Activated CD8-positive, alpha-beta memory T cell treated with anti-CD3 and anti-CD28 coated beads for 24 hours (primary cell): ENCODE measurements around the gene ESPL1.
A peak's percentile ranks its signal among the peaks of the same experiment; 100 is the strongest.
"Not testable (repeated sequence)": the region's sequence is repeated elsewhere in the genome, so short reads cannot be mapped to it uniquely, and the experiment has no call there.

Source experiments
- DNase-seq: peaks from one replicate; pipeline ENCODE4 v3.0.0-alpha.2; 2020

Gene ESPL1

DNA sequence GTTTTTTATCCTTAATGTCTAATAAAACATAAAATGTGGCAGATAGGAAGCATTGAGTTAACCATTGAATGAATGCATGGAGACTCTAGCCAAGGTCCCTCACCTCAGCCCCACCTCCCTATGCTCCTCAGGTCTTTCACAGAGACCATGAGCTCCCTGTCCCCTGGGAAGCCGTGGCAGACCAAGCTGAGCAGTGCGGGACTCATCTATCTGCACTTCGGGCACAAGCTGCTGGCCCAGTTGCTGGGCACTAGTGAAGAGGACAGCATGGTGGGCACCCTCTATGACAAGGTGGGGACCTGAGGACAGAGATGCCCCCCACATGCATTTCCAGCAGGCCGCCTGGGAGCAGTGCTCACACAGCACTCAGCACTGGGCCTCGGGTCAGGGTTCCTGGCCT lies 34.8 kb downstream of the ESPL1 start:
- DNase-seq, result no peak

DNA sequence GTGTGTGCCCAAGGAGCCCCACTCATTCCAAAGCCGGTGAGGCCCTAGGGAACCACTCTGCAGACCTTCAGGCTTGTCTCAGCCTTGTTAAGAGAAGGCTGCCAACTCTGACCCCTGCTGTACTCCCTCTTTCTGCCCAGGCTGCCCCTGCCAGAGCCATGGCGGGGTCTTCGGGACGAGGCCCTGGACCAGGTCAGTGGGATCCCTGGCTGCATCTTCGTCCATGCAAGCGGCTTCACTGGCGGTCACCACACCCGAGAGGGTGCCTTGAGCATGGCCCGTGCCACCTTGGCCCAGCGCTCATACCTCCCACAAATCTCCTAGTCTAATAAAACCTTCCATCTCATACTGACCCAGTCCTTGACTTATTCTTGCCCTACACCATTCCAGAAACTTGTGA lies 38.7 kb downstream of the ESPL1 start:
- DNase-seq, result no peak

DNA sequence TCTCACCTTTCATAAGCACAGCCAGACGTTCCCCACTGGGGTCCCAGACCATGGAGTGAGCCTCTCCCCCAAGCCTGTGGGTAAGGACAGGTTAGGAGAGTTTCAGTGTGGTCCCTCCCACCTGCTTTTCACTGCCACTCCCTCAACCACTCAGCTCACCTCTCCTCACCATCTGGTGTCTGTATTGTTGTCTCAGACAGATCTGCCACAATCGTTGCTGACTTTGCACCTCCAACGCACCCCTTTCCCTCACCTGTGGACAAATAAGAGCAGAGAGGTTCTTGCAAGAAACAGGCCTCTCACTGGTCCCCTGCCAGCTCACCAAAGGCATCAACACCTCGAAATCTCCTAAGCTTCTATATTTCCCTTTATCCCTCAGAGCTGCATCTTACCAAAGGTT lies 40.2 kb downstream of the ESPL1 start:
- no peak for DNase-seq

DNA sequence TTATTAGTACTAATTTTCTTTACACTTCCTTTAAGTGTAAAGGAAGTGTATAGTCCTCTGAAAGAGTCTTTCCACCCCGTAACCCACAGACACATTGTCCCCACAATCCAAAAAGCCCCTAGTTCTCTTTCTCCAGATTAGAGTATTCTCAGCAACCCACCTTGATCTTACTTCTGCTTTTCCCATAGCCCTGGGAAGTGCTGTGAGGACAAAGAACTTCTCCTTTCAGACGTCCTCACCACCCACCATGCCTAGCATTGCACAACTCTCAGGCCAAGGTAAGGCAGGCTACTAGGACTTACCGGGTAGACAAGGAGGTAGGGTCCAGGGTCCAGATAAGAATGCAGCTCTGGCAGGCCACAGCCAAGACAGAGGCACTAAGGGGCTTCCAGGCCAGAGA lies 45.9 kb downstream of the ESPL1 start:
- no peak for DNase-seq

DNA sequence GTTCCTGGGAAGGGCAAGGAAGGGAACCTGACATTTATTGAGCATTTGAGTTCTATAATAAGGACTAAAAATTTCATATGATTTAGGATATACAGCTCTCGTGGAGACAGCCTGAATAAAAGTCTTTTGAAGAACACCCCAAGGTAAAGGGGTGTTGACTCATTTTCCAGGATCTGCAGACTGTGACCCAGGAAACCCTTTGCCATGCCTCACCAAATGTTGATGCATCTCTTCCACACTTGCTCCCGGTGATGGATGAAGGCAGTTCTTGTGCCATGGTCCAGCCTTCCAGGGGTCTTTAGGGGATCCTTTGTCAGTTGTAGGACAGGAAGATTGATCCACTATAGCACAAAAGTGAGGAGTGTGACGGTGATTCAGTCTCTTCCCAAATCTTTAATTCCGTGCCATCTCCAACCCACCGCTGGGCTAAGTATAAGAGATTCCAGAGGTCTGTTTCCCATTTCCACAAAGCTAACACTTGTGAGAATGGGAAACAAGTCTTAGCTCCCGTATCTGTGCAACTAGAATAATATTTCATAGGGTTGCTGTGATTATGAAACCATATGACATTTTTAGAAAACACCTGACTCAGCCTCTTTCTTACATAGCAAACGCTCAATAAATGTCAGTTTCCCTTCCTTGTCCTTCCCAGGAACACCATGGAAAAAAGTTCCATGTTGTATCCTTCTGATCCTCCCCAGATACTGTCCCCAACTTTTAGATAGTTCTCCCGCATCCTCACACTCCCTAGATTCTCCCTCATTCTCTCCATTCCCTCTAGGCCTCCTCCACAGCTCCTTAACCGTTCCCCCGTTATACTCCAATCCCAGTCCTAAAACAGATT lies 52.5 kb downstream of the ESPL1 start:
- no peak for DNase-seq

DNA sequence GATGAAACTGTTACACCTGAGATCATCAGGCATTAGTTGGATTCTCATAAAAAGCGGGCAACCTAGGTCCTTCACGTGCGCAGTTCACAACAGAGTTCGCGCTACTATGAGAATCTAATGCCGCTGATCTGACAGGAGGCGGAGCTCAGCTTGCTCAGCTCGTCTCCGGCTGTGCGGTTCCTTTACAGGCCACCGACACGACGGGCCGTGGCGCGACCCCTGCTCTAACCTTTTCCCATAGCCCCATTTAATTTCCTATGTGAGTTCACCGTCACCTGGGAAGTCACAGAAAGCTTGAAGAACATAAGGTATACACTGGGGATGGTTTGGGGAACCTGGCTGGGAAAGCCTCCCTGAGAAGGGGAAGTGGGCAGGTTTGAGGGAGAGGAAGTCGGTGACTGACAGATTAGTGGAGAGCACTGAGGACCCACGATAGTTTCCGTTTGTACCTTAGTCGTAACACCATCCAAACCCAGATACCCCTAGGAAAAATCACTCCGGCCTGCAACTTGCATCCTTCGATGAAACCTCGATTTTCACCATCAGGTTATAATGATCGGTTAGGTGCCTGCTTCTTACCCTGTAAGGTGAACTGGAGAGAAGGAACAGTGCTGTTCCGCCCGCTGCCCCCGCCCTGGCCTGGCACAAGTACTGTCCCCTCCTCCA lies 56.1 kb downstream of the ESPL1 start:
- peak; percentile 84 for DNase-seq

DNA sequence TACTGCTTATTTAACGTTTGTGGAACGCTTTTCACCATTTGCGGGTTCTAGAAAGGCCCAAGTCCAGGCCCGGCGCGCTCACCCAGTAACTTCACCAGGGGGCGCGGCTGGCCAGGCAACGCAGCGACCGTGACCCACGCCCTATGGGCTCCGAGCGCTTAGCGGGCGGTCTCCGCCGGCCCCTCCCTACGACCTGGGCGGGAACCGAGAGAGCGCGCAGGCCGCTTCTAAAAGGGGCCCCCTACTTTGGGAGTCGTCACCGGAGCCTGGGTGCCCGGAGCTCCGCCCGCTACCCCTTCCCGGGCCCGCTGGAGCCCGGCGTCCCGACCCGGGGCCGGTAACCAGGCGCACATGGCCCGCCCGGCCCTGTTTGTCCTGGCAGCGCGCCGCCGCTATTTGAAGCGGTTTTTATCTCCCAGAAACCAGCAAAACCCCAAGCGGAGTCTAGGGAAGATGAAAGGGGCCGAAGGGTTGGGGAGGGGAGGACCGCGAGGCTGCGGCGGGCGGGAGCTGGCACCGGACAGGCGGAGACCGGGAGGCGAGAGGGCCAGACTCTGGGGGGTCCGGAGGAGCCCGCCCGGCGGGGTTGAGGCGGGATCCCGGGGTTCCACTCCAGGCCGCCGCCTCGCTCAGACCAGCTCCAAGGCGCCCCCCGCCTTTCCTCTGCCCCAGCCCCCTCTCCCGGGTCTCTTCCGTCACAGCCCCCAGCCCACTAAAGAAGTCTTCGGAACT lies 56.8 kb downstream of the ESPL1 start:
- DNase-seq, result peak; percentile 93

DNA sequence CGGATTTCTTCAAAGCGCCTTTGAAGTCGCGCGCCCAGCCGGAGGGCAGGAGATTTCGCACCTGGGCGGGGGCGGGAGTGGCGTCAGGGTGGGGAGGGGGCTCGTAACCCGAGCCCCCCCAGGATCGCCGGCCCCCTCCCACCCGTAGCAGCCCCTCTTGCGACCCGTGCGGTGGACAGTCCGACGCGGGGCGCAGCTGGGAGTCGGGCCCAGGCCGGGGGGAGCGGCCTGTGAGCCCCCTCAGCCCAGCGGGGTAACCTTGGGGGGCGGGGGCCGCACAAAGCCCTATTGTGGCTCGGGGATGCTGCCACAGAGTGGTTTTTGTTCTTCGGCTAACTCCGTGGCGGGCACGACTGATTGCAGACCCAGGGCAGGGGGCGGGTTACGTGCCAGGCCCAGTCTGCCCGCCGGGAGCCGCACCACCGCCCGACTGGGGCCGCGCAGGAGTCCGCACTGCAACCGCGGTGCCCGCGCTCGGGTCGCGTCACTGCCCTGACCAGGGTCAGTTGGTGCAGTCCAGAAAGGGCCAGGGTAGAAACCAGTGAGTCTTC lies 57.5 kb downstream of the ESPL1 start:
- peak; percentile 70 for DNase-seq

DNA sequence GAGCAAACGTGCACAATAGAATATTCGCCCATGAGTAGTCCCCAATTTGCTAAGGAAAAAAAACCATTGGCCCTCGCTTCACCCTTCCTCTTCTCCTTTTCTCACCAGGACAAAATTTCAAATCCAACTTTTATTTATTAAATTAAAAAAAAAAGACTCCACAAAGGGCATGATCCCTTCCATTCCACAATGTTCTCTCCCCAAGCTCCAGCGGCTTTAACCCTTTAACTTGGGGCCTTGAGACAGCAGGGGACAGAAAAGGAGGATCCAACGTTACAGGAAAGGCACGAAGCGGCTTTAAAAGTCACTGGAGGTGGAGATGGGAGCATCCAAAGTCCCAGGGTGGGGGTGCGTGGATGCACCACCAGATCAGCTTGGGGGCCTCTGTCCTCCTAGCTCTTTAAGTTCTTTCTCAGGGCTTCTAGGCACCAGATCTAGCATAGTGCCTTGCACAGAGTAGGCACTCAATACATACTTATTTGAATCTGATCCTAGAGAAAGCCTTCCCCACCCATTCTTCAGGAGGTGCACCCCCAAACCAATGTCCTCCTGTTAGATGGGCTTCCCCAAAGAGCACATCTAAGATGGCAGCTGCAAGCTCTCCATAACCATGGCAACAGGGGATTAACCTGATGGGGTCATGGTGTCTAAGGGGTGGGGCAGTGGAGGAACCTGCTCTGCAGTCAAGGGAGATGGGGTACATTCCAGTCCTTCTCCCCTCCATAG lies 58.5 kb downstream of the ESPL1 start:
- DNase-seq, result no peak

DNA sequence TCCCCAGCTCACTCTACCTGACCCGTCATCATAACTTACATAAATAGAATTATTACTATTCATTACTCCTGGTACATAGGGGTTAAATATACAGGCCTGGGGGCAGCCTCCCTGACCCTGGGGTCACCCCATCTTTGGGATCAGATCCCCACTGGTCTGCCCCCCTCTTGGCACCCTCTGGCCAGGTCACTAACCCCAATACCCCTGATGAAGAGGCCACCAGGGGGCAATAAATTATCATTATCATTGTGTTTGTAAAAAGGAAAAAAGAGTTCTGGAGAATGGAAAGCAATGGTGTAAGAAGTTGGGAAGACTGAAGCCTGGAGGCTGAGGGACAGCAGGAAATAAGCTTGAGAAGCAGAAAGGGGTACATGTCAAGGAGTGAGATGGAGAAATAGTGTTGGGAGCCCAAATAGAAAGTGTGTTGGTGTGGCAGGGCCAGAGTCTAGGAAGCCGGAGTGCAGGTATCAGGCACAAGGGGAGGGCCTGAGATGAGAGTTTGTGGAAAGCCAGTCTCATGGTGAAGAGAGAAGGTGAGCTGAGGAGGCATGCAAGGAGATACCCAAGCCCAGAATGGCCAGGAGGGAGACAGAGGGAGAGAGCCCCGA lies 59.4 kb downstream of the ESPL1 start:
- no peak for DNase-seq

DNA sequence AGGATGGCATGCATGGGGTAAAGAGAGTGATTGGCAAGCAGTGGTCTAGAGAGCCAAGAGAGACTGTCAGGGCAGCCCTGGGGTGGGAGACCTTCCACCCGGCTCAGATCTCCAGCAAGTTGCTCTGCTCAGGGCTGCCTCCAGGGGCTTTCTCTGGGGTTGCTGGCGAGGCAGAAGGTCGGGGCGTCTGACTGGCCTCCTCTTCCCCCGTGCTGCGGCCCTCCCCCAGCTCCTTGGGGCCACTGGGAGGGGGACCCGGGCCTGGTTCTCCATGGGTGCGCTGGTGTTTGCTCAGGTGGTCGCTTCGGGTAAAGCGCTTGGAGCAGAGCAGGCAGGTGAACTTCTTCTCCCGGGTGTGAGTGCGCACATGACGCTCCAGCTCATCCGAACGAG lies 59.9 kb downstream of the ESPL1 start:
- no peak for DNase-seq

DNA sequence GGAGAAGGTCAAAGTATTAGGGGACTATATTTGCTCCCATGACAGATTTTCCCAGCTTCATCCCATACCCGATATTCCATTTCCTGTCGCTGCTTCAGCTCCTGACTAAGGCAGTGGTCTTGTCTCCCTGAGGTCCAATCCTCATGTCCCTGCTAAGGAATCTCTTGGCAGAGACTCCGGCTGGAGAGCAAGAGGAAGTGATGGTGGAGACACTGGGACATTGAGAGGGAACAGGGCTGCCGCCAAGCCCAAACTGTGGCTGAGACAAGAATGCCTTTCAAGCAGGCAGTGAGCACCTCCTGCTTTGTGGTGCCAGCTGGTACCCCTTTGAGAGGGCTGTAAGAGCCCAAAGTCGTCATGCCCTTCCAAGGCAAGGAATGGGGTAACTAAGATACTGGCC lies 62.6 kb downstream of the ESPL1 start:
- no peak for DNase-seq

DNA sequence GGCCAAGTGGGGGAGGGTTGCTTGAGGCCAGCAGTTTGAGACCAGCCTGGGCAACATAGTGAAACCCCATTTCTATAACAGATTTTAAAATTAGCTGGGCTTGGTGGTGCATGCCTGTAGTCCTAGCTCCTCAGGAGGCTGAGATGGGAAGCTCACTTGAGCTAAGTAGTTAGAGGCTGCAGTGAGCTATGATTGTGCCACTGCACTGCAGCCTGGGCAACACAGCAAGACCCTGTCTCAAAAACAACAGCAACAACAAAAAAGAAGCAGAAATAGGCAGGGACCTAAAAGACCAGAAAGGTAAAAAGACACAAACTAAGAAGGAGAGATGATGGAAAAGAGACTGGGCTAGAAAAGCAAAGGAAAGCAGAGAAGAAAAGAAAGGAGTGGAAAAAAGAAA lies 64.2 kb downstream of the ESPL1 start:
- not testable (repeated sequence) for DNase-seq

DNA sequence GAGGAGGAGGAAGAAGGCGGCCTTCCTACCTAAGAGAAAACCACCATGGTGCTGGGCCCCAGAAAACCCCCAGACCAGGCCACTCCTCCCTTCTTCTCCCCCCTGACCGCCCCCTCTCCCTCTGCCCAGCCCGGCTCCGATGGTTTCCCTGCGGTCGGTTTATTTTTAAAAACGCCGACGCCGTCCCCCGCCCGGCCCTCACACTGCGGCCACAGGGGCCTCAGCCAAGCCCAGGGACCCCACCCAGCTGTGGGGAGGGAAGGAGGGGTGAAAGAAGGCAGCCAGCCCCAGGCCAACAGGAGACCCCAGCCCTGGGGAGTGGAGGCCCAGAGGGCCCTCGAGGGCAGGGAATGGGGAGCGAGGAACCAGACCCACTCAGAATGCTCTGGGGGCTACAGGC lies 64.6 kb downstream of the ESPL1 start:
- DNase-seq, result no peak

DNA sequence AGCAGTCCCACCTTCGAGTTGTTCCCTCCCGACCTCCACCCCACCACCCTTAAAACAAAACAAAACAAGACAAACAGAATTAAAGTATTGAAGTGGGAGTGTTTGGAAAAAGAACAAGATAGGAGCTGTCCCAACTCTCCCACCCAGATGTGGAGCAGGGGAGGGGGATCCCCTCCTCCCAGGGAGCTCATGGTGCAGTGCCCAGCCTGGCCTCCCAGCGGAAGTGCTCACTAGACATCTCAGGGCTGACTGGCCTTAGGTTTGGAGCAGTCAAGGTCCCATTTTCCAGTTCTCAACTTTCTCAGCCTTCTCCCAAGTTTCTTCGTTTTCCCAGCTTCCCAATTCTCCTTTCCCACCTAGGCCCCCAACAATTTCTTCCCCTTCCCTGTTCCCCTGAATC lies 65.2 kb downstream of the ESPL1 start:
- DNase-seq, result no peak

DNA sequence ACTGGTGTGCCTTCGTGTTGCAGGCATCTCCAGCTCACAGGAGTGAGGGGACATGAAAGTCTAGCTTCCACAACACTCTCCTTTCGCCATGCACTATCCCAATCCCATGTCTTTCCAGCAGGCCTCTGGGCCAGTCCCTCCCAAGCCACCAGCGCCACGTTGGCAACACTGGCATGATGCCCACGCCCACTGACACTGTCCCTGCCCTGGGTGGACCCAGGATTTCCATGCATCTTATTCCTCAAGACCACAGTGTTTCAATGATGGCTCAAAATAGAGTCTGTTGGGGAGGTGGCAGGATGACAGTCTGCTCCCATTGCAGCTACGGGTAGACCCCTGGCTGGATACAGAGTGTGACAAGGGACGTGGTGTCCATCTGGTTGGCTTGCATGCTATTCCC lies 65.7 kb downstream of the ESPL1 start:
- no peak for DNase-seq

DNA sequence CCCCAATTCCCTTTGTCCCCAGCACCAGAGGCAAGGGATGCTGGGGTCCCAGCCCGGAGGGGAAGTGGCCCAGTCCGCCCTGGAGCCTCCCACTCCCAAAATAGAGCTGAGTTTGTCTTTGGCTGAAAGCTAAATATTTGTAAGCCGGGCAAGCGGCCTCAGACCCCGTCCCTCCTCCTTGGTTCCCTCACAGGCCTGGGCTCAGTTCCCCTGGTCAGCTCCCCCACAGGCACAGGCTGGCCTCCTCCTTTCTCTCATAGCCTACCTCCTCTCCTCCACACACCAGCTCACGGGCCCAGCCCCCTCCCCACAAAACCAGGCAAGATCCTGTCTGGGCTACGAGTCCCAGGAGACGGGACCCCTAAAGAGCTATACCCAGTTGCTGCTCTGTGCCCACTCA lies 66.7 kb downstream of the ESPL1 start:
- no peak for DNase-seq

DNA sequence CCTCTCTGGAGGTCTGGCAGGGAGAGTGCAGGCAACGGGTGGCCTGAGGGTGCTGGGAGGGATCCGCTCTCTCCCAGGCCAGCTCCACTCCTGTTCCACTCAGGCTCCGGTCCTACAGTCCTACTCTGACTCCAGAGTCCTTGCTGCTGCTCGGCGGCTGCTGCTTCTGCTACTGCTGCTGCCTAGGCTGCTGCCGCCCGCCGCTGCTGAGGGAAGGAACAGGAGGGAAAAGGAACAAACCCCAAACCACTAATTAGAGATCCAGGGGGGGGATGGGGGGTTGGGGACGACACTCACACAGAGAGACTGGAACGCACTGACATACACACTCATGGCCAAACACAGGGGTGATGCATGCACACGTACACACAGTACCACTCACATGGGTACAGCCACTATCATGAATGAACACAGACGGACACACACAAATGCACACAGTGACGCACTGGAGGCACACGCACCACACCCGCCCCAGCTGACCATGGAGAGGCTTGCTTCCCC lies 68.1 kb downstream of the ESPL1 start, which contains the start of gene SP7:
TSS of gene SP7 (minus strand) at position 174 of the 501 bp plus-strand sequence. CDS start 708 bp downstream, outside the sequence.
- DNase-seq, result no peak

DNA sequence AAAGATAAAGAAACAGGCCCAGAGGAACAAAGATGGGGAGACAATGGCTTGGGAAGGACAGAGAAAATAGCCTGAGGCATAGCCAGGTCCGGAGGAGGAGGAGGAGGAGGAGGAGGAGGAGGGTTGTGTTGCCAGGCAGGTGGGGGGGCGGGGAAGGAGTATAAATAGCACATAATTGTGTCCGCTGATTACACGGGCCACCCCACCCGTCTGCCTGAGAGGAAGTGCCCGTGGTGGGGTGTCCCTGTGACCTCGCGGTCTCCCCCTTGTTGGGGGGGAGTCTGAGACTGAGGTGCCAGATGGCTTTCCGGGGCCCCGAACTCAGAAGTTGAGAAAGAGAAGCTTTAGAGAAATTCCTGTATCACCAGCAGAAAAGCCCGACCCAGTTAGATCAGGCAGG lies 69.9 kb downstream of the ESPL1 start:
- no peak for DNase-seq

DNA sequence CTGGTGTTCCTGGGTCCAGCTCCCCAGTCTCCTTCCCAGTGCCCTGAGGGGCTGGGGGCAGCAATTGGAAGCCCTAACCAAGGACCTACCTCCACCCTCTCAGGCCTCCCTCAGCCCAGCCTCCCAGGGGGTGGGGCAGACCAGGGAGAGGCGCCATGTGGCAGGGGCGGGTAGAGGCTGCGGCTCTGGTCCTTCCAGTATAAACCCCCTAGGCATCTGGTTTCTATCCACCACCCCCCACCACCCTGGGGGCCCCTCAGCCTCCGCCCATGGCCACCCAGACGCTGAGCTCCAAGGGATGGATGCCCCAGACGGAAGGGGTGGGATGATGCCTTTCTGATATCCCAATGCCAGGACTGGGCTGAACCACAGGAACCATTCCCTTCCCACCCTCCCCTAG lies 70.8 kb downstream of the ESPL1 start:
- DNase-seq, result no peak

DNA sequence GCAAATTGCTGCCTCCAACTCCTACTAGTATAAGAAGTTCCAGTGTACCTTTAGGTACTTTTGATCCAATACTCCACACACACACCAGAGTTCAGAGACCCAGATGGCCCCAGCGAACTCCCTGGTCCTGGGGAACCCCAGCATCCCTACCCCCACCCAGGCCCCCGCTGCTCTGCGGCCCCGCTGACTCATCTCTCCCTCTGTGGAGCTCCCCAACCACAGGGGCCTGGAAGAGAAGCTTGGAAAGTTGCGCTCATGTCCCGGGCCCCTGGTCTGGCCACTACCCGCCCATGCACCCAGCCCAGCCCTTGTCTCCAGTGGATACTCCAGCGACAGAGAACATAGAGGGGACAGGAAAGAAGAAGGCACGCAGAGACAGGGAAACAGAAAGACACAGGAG lies 72.3 kb downstream of the ESPL1 start:
- DNase-seq, result no peak
